GM04503 (cell line): ENCODE measurements around the gene TMEM91.

Experiments used
- DNase-seq: peaks from one replicate; pipeline ENCODE4 v3.0.0-alpha.2; 2012; ENCODE audit warnings: low read depth

TMEM91 gene

GRCh38 chr19:41431426-41432386 is 55.4 kb downstream of the TMEM91 start:
- DNase-seq, result no peak

GRCh38 chr19:41433171-41433570 is 56.8 kb downstream of the TMEM91 start:
- DNase-seq, result no peak
